SU-DHL-6 (cell line): ENCODE data around the gene CRISPLD2.
"Not testable (repeated sequence)": the region's sequence is repeated elsewhere in the genome, so short reads cannot be mapped to it uniquely, and the experiment has no call there.

Experiments
- H2AFZ ChIP-seq: fragments of 200-600 bp; sonication (generic); 2 replicates; pipeline ENCODE4 v1.6.1; 2014; ENCODE audit warnings: low read depth, mild to moderate bottlenecking, moderate library complexity, mixed read lengths, antibody characterized with exemption, low read length; ENCODE audit not compliant: severe bottlenecking
- H3F3A ChIP-seq: fragments of 200-600 bp; shearing (Covaris generic); 2 replicates; pipeline ENCODE4 v1.6.0; 2016; ENCODE audit warnings: antibody characterized with exemption, mild to moderate bottlenecking; ENCODE audit not compliant: insufficient read depth
- H3K27ac ChIP-seq: fragments of 200-600 bp; sonication (generic); 2 replicates; pipeline ENCODE4 v1.5.1; 2016; ENCODE audit warnings: low read depth, mild to moderate bottlenecking, low read length, moderate library complexity, mixed read lengths
- H3K27me3 ChIP-seq: fragments of 200-600 bp; sonication (generic), shearing (Covaris generic); 2 replicates; pipeline ENCODE4 v1.6.0; 2014; ENCODE audit warnings: mild to moderate bottlenecking, low read length
- H3K36me3 ChIP-seq: fragments of 200-600 bp; sonication (generic); 2 replicates; pipeline ENCODE4 v1.6.1; 2014; ENCODE audit warnings: mild to moderate bottlenecking, low read length, mixed read lengths
- H3K4me2 ChIP-seq: fragments of 300-600, 200-600 bp; shearing (Covaris generic), sonication (generic); 2 replicates; pipeline ENCODE4 v1.6.0; 2014; ENCODE audit warnings: low read length, low read depth, mild to moderate bottlenecking; ENCODE audit not compliant: poor library complexity, severe bottlenecking
- H3K4me3 ChIP-seq: fragments of 200-600 bp; sonication (generic); 2 replicates; pipeline ENCODE4 v1.5.1; 2014; ENCODE audit warnings: antibody characterized with exemption, low read length, mild to moderate bottlenecking, mixed read lengths; ENCODE audit not compliant: insufficient read depth, poor library complexity, severe bottlenecking
- H3K79me2 ChIP-seq: fragments of 200-600 bp; sonication (generic); 2 replicates; pipeline ENCODE4 v1.6.1; 2014; ENCODE audit warnings: mild to moderate bottlenecking, low read length, moderate library complexity; ENCODE audit not compliant: insufficient read depth
- H3K9ac ChIP-seq: fragments of 200-600 bp; sonication (generic); 2 replicates; pipeline ENCODE4 v1.7.0; 2014; ENCODE audit warnings: mild to moderate bottlenecking, low read length
- H3K9me2 ChIP-seq: fragments of 200-600 bp; sonication (generic); replicated peaks from 2 replicates; pipeline ENCODE4 v1.6.1; 2014; ENCODE audit warnings: low read length; ENCODE audit not compliant: insufficient read depth
- H3K9me3 ChIP-seq: fragments of 200-600 bp; sonication (generic); 2 replicates; pipeline ENCODE4 v1.6.1; 2014; ENCODE audit warnings: low read length, mixed read lengths; ENCODE audit not compliant: insufficient read depth
- H4K20me1 ChIP-seq: fragments of 200-600 bp; sonication (generic); 2 replicates; pipeline ENCODE4 v1.6.1; 2014; ENCODE audit warnings: low read depth, mild to moderate bottlenecking, antibody characterized with exemption, low read length, moderate library complexity, mixed read lengths
- CTCF ChIP-seq: fragments of 200-600 bp; sonication (generic); IDR thresholded peaks from one replicate; pipeline ENCODE4 v1.5.1; 2017; ENCODE audit warnings: antibody characterized with exemption, mild to moderate bottlenecking, low read length, moderate library complexity; ENCODE audit not compliant: insufficient read depth, poor library complexity, severe bottlenecking
- EZH2phosphoT487 ChIP-seq: fragments of 200-600 bp; sonication (generic), shearing (Covaris generic); conservative IDR thresholded peaks from 2 replicates; pipeline ENCODE4 v1.6.1; 2018; ENCODE audit warnings: mild to moderate bottlenecking, antibody characterized with exemption, low read length, moderate library complexity, mixed read lengths

Gene CRISPLD2

DNA sequence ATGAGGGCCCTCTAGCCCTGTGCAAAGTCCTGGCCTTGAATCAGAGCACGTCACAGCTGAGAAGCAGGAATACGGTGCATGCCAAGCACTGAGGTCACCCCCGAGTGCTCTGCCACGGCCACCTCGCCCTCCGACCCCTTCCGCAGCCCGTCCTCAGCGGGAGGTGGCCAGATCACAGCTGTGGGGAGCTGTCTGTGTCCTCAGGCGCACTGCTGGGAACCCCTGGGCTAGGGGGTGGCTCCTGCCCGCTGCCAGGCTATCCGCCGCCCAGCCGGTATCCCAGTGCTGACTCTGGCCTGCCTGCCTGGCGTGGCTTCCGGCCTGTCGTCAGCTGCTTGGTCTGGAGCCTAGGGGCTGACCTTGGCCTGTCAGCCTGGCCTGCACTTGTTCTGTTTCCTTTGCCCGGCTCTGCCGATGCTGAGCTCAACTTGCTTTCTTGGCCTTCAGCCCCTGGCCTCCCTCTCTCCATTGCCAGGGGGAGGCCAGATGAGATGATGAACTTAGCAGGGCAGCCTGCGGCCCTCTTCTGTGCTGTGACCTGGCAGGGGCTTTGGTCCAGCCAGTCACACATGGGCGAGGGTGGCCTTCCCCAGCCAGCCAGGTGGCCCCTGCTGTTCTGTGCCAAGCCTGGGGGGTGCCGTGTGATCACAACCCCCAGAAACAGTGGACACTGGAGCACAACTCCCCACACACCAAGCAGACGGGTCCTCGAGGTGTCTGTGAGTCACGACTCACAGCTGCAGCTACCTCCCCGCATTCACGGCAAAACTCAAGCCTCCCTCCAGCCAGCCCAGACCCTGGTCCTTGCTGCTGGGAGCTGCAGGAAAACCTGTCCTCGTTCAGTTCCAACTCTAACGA lies 114.2 kb downstream of the CRISPLD2 start:
- Histone ChIP-seq H3K36me3 (no peaks in the 10 kb centered on the region), H3K4me2 (no peak overlapping the region), H3K27me3 (no peaks in the 10 kb centered on the region), H3K79me2 (no peaks in the 10 kb centered on the region), H3K9me2 (no peaks in the 10 kb centered on the region), H2AFZ (no peak overlapping the region), H3F3A (no peaks in the 10 kb centered on the region), H4K20me1 (no peaks in the 10 kb centered on the region), H3K4me3 (no peak overlapping the region), H3K9me3 (no peaks in the 10 kb centered on the region), H3K9ac (no peak overlapping the region), H3K27ac (no peak overlapping the region)
- TF ChIP-seq CTCF (no peak), EZH2phosphoT487 (no peak)

GRCh38 chr16:84937196-84938005 lies 117.6 kb downstream of the CRISPLD2 start:
- H3K9me2 ChIP-seq: no peaks in the 10 kb centered on the region
- TF ChIP-seq EZH2phosphoT487 (no peak), CTCF (no peak)
- H3K4me2 ChIP-seq: no peak overlapping the region
- H3K9me3 ChIP-seq: no peaks in the 10 kb centered on the region
- H3K27me3 ChIP-seq: no peaks in the 10 kb centered on the region
- no peaks in the 10 kb centered on the region for H3K79me2 ChIP-seq
- no peaks in the 10 kb centered on the region for H3K36me3 ChIP-seq
- H3F3A ChIP-seq: no peaks in the 10 kb centered on the region
- H2AFZ ChIP-seq: no peak overlapping the region
- H4K20me1 ChIP-seq: no peaks in the 10 kb centered on the region
- H3K9ac ChIP-seq: no peak overlapping the region
- H3K4me3 ChIP-seq: no peak overlapping the region
- H3K27ac ChIP-seq: no peak overlapping the region

DNA sequence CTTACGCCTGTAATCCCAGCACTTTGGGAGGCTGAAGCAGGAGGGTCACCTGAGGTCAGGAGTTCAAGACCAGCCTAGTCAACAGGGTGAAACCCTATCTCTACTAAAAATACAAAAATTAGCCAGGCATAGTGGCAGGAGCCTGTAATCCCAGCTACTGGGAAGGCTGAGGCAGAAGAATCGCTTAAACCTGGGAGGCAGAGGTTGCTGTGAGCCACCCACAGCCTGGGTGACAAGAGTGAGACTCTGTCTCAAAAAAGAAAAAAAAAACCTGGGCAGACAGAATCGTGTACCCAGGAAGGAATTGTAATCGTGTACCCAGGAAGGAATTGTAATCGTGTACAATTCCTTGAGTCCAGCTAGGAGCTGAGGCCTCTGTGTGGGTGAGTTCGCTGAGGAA lies 118.8 kb downstream of the CRISPLD2 start:
- not testable (repeated sequence) for H3K4me2 ChIP-seq, H4K20me1 ChIP-seq, H3K9me2 ChIP-seq, H3K9me3 ChIP-seq, H3F3A ChIP-seq, H3K4me3 ChIP-seq, H3K9ac ChIP-seq, H3K36me3 ChIP-seq, H3K27ac ChIP-seq, H3K79me2 ChIP-seq, H3K27me3 ChIP-seq, H2AFZ ChIP-seq
